ENCODE results near the gene GSTA4.

GRCh38 chr6:52999456-52999855, 4.4 kb upstream of the GSTA4 start:
- no peak for TF ChIP-seq CTCF (conservative IDR thresholded peaks at IDR 0.05 in 1 of 2, IDR thresholded peaks at IDR 0.05 in 1 of 2; ENCODE audit: low read depth in 1 of 2, low read length in 2 of 2)
- no peak for TF ChIP-seq EZH2 (IDR thresholded peaks at IDR 0.05; ENCODE audit: low read length, missing control alignments)
